Ovary (tissue), 3 donors: ENCODE results near the gene DNM2.

ENCODE experiments used
- CTCF ChIP-seq, 3 donors: fragments of 450-650 bp in 2 of 3; fragments of 200-600 bp in 1 of 3; IDR thresholded peaks; one replicate each; pipeline versions ENCODE4 v1.5.1 to v1.8.0; 2016 to 2022; ENCODE audit warnings: antibody characterized with exemption in 3 of 3, mild to moderate bottlenecking in 1 of 3
- POLR2A ChIP-seq: fragments of 450-650 bp; IDR thresholded peaks from one replicate; pipeline ENCODE4 v1.6.1; 2017; ENCODE audit warnings: antibody characterized with exemption, mild to moderate bottlenecking, moderate library complexity
- donor health status: DM: no; HTN: no; CAD: no.

GRCh38 chr19:10756791-10757190, 38.9 kb downstream of the DNM2 start:
- TF ChIP-seq POLR2A (no peak), CTCF (IDR thresholded peaks at IDR 0.05) (no peak)
